PC-9 (cell line): ENCODE measurements around the gene SST.

ENCODE experiments used
- EZH2 ChIP-seq: fragments of 200-600 bp; sonication (generic); IDR thresholded peaks from 2 replicates; pipeline ENCODE4 v1.8.0; 2017; ENCODE audit warnings: antibody characterized with exemption, low read depth
- TF ChIP-seq, protein P1 (sequence below): fragments of 200-600 bp; sonication (generic); conservative IDR thresholded peaks from 2 replicates; pipeline ENCODE4 v1.6.1; 2017; ENCODE audit warnings: mixed run types, antibody characterized with exemption, mild to moderate bottlenecking, moderate library complexity

DNA sequence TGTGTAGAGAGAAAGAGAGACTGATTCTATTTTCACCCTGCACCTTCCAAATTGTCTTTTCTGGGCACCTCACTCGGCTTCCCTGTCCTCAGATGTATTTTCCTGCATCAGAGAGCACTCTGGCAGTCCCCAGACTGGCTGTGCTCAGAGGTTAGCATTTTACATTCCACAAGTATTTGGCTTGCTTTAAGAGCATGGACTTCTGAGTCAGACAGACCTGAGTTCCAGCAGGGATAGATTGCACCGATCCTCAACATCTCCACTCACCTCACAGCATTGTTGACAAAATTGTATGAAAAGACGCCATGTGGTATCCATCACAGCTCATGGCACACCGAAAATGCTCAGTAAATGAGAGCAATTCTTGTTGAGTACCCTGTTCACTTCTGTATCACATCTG is 45.6 kb downstream of the SST start:
- TF ChIP-seq, protein P1, sequence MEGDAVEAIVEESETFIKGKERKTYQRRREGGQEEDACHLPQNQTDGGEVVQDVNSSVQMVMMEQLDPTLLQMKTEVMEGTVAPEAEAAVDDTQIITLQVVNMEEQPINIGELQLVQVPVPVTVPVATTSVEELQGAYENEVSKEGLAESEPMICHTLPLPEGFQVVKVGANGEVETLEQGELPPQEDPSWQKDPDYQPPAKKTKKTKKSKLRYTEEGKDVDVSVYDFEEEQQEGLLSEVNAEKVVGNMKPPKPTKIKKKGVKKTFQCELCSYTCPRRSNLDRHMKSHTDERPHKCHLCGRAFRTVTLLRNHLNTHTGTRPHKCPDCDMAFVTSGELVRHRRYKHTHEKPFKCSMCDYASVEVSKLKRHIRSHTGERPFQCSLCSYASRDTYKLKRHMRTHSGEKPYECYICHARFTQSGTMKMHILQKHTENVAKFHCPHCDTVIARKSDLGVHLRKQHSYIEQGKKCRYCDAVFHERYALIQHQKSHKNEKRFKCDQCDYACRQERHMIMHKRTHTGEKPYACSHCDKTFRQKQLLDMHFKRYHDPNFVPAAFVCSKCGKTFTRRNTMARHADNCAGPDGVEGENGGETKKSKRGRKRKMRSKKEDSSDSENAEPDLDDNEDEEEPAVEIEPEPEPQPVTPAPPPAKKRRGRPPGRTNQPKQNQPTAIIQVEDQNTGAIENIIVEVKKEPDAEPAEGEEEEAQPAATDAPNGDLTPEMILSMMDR = no peak
- no peak for TF ChIP-seq EZH2
